GM10266 (cell line): ENCODE results near the gene DEFB132.
"Not testable (repeated sequence)": the region's sequence is repeated elsewhere in the genome, so short reads cannot be mapped to it uniquely, and the experiment has no call there.

Experiments used
- DNase-seq: peaks from one replicate; pipeline ENCODE4 v3.0.0; 2012; ENCODE audit errors: extremely low spot score
- TF ChIP-seq, protein P1 (sequence below): IDR thresholded peaks from 2 replicates; pipeline ENCODE4 v1.5.1; 2012; ENCODE audit warnings: mild to moderate bottlenecking, low read depth; ENCODE audit not compliant: control insufficient read depth, insufficient read depth; ENCODE audit errors: missing control alignments

DEFB132 gene

DNA sequence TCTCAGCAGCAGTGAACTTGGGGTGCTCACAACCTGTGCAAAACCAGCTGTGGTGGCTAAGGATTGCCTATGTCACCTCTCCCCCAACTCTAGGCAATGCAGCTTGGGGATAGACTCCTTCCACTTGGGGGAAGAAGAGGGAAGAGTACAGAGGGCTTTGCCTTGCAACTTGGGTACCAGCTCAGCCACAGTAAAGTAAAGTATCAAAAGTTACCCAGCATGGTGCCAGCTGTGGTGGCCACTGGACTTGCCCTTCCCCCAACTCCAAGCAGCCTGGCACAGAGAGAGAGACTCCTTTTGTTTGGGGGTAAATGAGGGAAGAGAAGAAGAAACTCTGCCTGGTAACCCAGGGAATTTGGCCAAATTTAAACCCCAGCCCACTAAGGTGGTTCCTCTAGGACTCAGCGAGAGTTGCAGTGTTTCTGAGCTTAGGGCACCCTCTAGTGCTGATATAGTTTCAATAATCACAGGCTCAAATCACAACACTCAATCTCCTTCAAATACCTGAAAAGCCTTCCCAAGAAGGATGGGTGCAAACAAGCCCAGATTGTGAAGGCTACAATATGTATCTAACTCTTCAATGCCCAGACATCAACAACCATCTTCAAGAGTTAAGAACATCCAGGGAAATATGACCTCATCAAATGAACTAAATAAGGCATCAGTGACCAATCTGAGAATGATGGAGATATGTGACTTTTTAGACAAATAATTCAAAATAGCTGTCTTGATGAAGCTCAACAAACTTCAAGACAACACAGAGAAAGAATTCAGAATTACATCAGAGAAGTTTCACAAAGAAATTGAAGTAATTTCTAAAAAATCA lies 38.0 kb upstream of the DEFB132 start:
- DNase-seq: no peak
- TF ChIP-seq, protein P1, sequence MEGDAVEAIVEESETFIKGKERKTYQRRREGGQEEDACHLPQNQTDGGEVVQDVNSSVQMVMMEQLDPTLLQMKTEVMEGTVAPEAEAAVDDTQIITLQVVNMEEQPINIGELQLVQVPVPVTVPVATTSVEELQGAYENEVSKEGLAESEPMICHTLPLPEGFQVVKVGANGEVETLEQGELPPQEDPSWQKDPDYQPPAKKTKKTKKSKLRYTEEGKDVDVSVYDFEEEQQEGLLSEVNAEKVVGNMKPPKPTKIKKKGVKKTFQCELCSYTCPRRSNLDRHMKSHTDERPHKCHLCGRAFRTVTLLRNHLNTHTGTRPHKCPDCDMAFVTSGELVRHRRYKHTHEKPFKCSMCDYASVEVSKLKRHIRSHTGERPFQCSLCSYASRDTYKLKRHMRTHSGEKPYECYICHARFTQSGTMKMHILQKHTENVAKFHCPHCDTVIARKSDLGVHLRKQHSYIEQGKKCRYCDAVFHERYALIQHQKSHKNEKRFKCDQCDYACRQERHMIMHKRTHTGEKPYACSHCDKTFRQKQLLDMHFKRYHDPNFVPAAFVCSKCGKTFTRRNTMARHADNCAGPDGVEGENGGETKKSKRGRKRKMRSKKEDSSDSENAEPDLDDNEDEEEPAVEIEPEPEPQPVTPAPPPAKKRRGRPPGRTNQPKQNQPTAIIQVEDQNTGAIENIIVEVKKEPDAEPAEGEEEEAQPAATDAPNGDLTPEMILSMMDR: peak; percentile 32

GRCh38 chr20:221258-221830 lies 36.2 kb upstream of the DEFB132 start:
- TF ChIP-seq, protein P1: no peak
- no peak for DNase-seq

GRCh38 chr20:225879-226278 lies 31.6 kb upstream of the DEFB132 start:
- DNase-seq: not testable (repeated sequence)

- DNase-seq: no peak
- TF ChIP-seq, protein P1: no peak
Observed at GRCh38 chr20:226958-227357, 30.6 kb upstream of the DEFB132 start, which contains the start of gene DEFB129. Gene DEFB129 (plus strand): TSS chr20:227258. CDS start chr20:227289, 31 bp downstream.

GRCh38 chr20:227439-228105 lies 30.0 kb upstream of the DEFB132 start:
- DNase-seq: no peak

DNA sequence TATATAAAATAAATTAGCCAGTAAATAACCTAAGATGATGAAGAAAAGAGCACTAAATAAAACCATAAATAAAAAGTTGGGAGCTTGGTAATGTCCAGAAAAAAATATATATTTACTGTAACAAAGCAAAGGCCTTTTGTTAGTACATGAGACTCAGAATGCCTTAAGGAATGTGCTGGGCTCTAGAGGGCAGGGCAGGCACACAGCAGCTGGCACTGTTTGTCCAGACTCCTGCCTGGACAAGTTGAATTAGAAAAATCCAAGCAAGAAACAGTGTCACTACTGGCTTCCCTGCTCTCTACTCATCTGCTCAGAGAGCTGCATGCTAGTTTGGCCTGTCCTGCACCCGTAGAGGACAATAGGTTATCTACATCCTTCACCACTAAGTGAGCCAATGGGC lies 21.6 kb upstream of the DEFB132 start:
- TF ChIP-seq, protein P1: no peak
- DNase-seq: no peak

More at GRCh38 chr20:227439-228105, 30.0 kb upstream of the DEFB132 start:
- TF ChIP-seq, protein P1: no peak

- no peak for DNase-seq
- TF ChIP-seq, protein P1: no peak
Observed at GRCh38 chr20:237489-237888, 20.0 kb upstream of the DEFB132 start.
